ENCODE measurements around the gene PSMC3. TPM values are rescaled to one million over a fixed set of nuclear protein-coding genes. Genes with fewer than 3 reads are reported as not detected.

PSMC3 gene
- total RNA-seq, 1 experiment from 2014 or later = 701 TPM

GRCh38 chr11:47392546-47393162 lies 33.6 kb downstream of the PSMC3 start:
- ChIA-PET POLR2A (ENCODE audit: low non-redundant PET) (no interaction called here), CTCF (interaction anchor here (0.9 kb wide), 1 partner anchor 18 kb away, joined by 8 read pairs; no protein-coding TSS in a partner anchor)
- BruUV-seq (replicated peaks) = no TSS peak
- intact Hi-C loops (cut with micrococcal nuclease; ENCODE audit: unreplicated experiment) = no loop called here
- Histone ChIP-seq H3K9me3 (ENCODE audit: low read depth, low read length, poor library complexity, severe bottlenecking) (no peaks in the 10 kb centered on the region), H3K4me1 (ENCODE audit: insufficient read depth, low read length, poor library complexity, severe bottlenecking) (no peaks in the 10 kb centered on the region), H3K36me3 (ENCODE audit: insufficient read depth, low read length, poor library complexity, severe bottlenecking) (no peaks in the 10 kb centered on the region), H3K4me3 (ENCODE audit: low read depth, low read length, poor library complexity, severe bottlenecking) (no peak overlapping the region), H3K27me3 (replicated peaks; ENCODE audit: insufficient read depth, low read depth, low read length, poor library complexity) (no peaks in the 10 kb centered on the region), H3K27ac (ENCODE audit: low read depth, low read length, poor library complexity, severe bottlenecking) (no peak overlapping the region)
- DNase-seq (ENCODE audit: low spot score) = no peak
- TF ChIP-seq CTCF (conservative IDR thresholded peaks at IDR 0.05; ENCODE audit: low read depth, low read length) (no peak), EZH2 (IDR thresholded peaks at IDR 0.05; ENCODE audit: borderline replicate concordance, low read depth, low read length, poor library complexity, severe bottlenecking) (no peak)

DNA sequence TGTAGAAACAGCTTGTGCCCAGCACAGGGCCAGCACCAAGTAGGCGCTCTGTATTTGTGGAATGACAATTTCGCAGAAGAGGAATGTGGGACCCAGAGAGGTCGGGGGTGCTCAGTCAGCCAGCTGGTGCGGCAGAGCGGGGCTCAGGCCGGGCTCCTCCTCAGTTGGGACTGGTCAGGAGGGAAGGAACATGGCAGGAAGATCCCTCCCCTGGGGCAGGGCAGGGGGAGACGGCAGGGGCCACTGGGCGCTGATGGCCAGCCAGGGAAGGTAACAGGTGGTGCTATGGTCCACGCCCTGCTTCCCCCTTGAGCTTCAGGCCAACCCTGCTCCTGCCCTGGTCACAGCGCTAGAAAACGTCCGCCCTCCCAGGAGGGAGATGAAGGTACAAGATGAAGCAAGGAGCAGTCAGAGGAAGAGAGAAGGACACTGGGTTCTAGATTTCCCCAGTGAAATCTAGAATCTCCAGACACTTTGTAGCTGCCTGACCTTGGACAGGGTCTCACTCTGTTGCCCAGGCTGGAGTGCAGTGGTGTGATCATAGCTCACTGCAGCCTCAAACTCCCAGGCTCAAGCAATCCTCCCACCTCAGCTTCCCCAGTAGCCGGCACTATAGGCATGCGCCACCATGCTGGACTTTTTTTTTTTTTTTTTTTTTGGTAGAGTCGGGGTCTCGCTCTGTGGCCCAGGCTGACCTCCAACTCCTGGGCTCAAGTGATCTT lies 34.4 kb downstream of the PSMC3 start:
- H3K4me1 ChIP-seq (ENCODE audit: insufficient read depth, low read length, poor library complexity, severe bottlenecking) = no peaks in the 10 kb centered on the region
- no TSS peak for BruUV-seq (replicated peaks)
- CTCF ChIA-PET = interaction anchor here (0.9 kb wide), 1 partner anchor 18 kb away, joined by 8 read pairs; no protein-coding TSS in a partner anchor
- POLR2A ChIA-PET (ENCODE audit: low non-redundant PET) = no interaction called here
- no peaks in the 10 kb centered on the region for H3K36me3 ChIP-seq (ENCODE audit: insufficient read depth, low read length, poor library complexity, severe bottlenecking)
- no peaks in the 10 kb centered on the region for H3K9me3 ChIP-seq (ENCODE audit: low read depth, low read length, poor library complexity, severe bottlenecking)
- no peak overlapping the region for H3K4me3 ChIP-seq (ENCODE audit: low read depth, low read length, poor library complexity, severe bottlenecking)
- no peak for DNase-seq (ENCODE audit: low spot score)
- H3K27me3 ChIP-seq (replicated peaks; ENCODE audit: insufficient read depth, low read depth, low read length, poor library complexity) = no peaks in the 10 kb centered on the region
- intact Hi-C loops (cut with micrococcal nuclease; ENCODE audit: unreplicated experiment) = no loop called here
- H3K27ac ChIP-seq (ENCODE audit: low read depth, low read length, poor library complexity, severe bottlenecking) = no peak overlapping the region
- TF ChIP-seq CTCF (conservative IDR thresholded peaks at IDR 0.05; ENCODE audit: low read depth, low read length) = no peak
- TF ChIP-seq EZH2 (IDR thresholded peaks at IDR 0.05; ENCODE audit: borderline replicate concordance, low read depth, low read length, poor library complexity, severe bottlenecking) = no peak

GRCh38 chr11:47391077-47391583 lies 35.1 kb downstream of the PSMC3 start:
- no peak overlapping the region for H3K4me3 ChIP-seq (ENCODE audit: low read depth, low read length, poor library complexity, severe bottlenecking)
- BruUV-seq (replicated peaks) = no TSS peak
- no peaks in the 10 kb centered on the region for H3K36me3 ChIP-seq (ENCODE audit: insufficient read depth, low read length, poor library complexity, severe bottlenecking)
- ChIA-PET POLR2A (ENCODE audit: low non-redundant PET) (no interaction called here), CTCF (no interaction called here)
- no peak for DNase-seq (ENCODE audit: low spot score)
- H3K4me1 ChIP-seq (ENCODE audit: insufficient read depth, low read length, poor library complexity, severe bottlenecking) = no peaks in the 10 kb centered on the region
- no peaks in the 10 kb centered on the region for H3K27me3 ChIP-seq (replicated peaks; ENCODE audit: insufficient read depth, low read depth, low read length, poor library complexity)
- no peak overlapping the region for H3K27ac ChIP-seq (ENCODE audit: low read depth, low read length, poor library complexity, severe bottlenecking)
- H3K9me3 ChIP-seq (ENCODE audit: low read depth, low read length, poor library complexity, severe bottlenecking) = no peaks in the 10 kb centered on the region
- intact Hi-C loops (cut with micrococcal nuclease; ENCODE audit: unreplicated experiment) = no loop called here
- no peak for TF ChIP-seq CTCF (conservative IDR thresholded peaks at IDR 0.05; ENCODE audit: low read depth, low read length)
- no peak for TF ChIP-seq EZH2 (IDR thresholded peaks at IDR 0.05; ENCODE audit: borderline replicate concordance, low read depth, low read length, poor library complexity, severe bottlenecking)

All from A673 (cell line).